Ascending aorta (tissue), 2 donors: Measurements from ENCODE around the gene MAS1L. TPM values are rescaled to one million over a fixed set of nuclear protein-coding genes. Genes with fewer than 3 reads are reported as not detected.

Source experiments
- DNase-seq, 2 donors: peaks; one replicate each; pipeline ENCODE4 v3.0.0-alpha.2; 2019; ENCODE audit warnings: low spot score in 2 of 2
- H3K27ac ChIP-seq, 2 donors: fragments of 200-600 bp; sonication (generic); one replicate each; pipeline ENCODE4 v1.5.1; 2016 to 2017; ENCODE audit warnings: mild to moderate bottlenecking in 1 of 2
- H3K27me3 ChIP-seq: fragments of 200-600 bp; sonication (generic); one replicate; pipeline ENCODE4 v1.5.1; 2017
- H3K36me3 ChIP-seq, 2 donors: fragments of 200-600 bp; sonication (generic); one replicate each; pipeline ENCODE4 v1.5.1; 2016
- H3K4me1 ChIP-seq, 2 donors: fragments of 200-600 bp; sonication (generic); one replicate each; pipeline ENCODE4 v1.5.1; 2016 to 2017; ENCODE audit warnings: mild to moderate bottlenecking in 1 of 2
- H3K4me3 ChIP-seq, 2 donors: fragments of 200-600 bp; sonication (generic); one replicate each; pipeline ENCODE4 v1.5.1; 2016 to 2017; ENCODE audit warnings: mild to moderate bottlenecking in 1 of 2
- H3K9me3 ChIP-seq, 2 donors: fragments of 200-600 bp; sonication (generic); one replicate each; pipeline ENCODE4 v1.5.1; 2016
- intact Hi-C: fragments of 100-400 bp; cut with DNase I; formaldehyde crosslinking; loops from one replicate; pipeline ENCODE4 v1.15.1; 2023
- total RNA-seq: library from RNA; depleted of rRNA; stranded (reverse); fragments of >200 nt; gene quantifications from one replicate; pipeline ENCODE4 v1.1.0, GENCODE V29; 2016
- TF ChIP-seq, protein P1 (sequence below), 3 experiments: fragments of 200-600 bp in 2 of 3; fragments of 450-650 bp in 1 of 3; sonication (generic) in 2 of 3; IDR thresholded peaks; one replicate each; pipeline ENCODE4 v1.5.1; 2016 to 2019; ENCODE audit warnings: antibody characterized with exemption in 3 of 3, mild to moderate bottlenecking in 1 of 3, moderate library complexity in 1 of 3

Gene MAS1L
- total RNA-seq, 1 donor from 2014 or later = not detected

DNA sequence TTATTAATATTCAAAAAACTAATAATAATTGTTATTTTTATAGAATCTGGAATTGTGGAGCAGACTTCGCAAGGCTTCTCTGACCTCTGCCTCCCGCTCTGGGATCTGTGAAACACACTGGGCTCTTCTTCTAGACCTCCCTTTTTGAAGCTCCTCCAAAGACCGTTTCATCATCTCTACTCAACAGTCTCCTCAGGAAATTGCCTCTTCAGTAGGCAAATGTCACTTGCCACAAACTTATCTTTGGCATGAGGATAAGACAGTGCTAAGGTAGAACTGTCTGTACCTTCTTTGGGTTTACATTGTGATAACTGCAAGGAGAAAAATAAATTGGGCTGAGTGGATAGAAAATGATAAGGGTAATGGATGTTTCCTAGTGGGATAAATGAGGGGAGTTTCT lies 2.3 kb upstream of the MAS1L start:
- H3K4me1 ChIP-seq = no peaks in the 10 kb centered on the region
- no peaks in the 10 kb centered on the region for H3K9me3 ChIP-seq
- no peak overlapping the region for H3K4me3 ChIP-seq
- no peak overlapping the region for H3K27ac ChIP-seq
- no peaks in the 10 kb centered on the region for H3K36me3 ChIP-seq
- TF ChIP-seq, protein P1, sequence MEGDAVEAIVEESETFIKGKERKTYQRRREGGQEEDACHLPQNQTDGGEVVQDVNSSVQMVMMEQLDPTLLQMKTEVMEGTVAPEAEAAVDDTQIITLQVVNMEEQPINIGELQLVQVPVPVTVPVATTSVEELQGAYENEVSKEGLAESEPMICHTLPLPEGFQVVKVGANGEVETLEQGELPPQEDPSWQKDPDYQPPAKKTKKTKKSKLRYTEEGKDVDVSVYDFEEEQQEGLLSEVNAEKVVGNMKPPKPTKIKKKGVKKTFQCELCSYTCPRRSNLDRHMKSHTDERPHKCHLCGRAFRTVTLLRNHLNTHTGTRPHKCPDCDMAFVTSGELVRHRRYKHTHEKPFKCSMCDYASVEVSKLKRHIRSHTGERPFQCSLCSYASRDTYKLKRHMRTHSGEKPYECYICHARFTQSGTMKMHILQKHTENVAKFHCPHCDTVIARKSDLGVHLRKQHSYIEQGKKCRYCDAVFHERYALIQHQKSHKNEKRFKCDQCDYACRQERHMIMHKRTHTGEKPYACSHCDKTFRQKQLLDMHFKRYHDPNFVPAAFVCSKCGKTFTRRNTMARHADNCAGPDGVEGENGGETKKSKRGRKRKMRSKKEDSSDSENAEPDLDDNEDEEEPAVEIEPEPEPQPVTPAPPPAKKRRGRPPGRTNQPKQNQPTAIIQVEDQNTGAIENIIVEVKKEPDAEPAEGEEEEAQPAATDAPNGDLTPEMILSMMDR (IDR thresholded peaks at IDR 0.05) = no peak
- intact Hi-C loops = no loop called here
- no peak for DNase-seq
- H3K27me3 ChIP-seq = no peaks in the 10 kb centered on the region

DNA sequence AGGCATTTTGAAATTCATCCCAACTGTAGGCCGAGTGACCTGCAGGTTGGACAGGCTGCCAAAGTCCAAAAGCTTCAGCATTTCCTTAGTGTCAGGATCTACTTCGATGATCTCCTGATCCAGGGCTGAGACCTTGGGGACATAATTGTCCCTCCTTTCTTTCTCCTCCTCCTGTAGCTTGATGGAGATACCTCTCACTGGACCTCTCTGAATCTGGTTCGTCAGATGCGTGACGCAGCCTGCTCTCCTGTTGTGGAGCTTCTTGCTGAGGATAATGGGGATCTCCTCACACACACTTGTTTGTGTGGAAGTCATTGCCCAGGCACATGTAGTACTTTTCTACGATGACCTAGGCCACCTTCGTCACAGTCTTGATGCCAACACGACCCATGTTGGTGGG lies 1.5 kb upstream of the MAS1L start:
- TF ChIP-seq, protein P1 (IDR thresholded peaks at IDR 0.05) = no peak
- Histone ChIP-seq H3K9me3 (no peaks in the 10 kb centered on the region), H3K36me3 (no peaks in the 10 kb centered on the region), H3K27ac (no peak overlapping the region), H3K27me3 (no peaks in the 10 kb centered on the region), H3K4me1 (no peaks in the 10 kb centered on the region), H3K4me3 (no peak overlapping the region)
- DNase-seq = no peak
- intact Hi-C loops = no loop called here

DNA sequence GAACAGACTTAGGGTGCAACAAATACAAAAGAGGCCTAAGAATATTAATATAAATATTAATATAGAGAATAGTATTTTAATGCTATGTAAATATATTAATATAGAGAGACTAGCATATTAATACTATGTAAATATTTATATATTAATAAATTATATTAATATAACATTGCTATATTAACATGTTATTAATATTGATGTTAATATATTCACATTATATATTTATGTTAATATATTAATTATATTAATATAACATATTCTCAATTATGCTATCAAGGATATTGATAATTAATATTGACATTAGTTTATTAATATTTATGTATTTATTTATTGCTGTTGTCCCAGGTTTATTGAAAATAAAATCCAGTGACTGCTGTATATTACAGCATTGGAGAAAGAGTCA lies 1.1 kb upstream of the MAS1L start:
- no peak for DNase-seq
- no peak overlapping the region for H3K4me3 ChIP-seq
- no peak overlapping the region for H3K27ac ChIP-seq
- no peaks in the 10 kb centered on the region for H3K4me1 ChIP-seq
- no peaks in the 10 kb centered on the region for H3K36me3 ChIP-seq
- no peaks in the 10 kb centered on the region for H3K27me3 ChIP-seq
- no peaks in the 10 kb centered on the region for H3K9me3 ChIP-seq
- TF ChIP-seq, protein P1 (IDR thresholded peaks at IDR 0.05) = no peak
- intact Hi-C loops = no loop called here

DNA sequence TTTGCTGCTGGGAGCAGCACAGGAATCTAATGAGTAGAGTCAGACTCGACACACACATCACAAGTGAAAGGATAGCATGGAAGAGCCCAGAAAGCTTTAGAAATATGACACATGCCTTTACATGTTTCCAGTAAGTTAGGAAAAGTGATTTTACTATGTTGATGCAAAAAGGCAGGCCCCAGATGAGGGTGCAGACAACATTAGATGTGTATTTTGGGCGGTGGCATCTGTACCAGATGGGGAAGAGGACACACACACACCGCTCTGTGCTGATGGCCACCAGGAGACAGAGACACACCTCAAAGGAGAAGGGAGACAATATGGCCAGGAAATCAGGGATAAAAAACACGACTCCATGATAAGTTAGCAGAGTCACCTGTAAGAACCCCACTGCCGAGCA lies 625 bp downstream of the MAS1L start:
- H3K36me3 ChIP-seq = no peaks in the 10 kb centered on the region
- no peaks in the 10 kb centered on the region for H3K4me1 ChIP-seq
- no peaks in the 10 kb centered on the region for H3K27me3 ChIP-seq
- TF ChIP-seq, protein P1 (IDR thresholded peaks at IDR 0.05) = no peak
- no peaks in the 10 kb centered on the region for H3K9me3 ChIP-seq
- H3K4me3 ChIP-seq = no peak overlapping the region
- intact Hi-C loops = no loop called here
- H3K27ac ChIP-seq = no peak overlapping the region
- DNase-seq = no peak

DNA sequence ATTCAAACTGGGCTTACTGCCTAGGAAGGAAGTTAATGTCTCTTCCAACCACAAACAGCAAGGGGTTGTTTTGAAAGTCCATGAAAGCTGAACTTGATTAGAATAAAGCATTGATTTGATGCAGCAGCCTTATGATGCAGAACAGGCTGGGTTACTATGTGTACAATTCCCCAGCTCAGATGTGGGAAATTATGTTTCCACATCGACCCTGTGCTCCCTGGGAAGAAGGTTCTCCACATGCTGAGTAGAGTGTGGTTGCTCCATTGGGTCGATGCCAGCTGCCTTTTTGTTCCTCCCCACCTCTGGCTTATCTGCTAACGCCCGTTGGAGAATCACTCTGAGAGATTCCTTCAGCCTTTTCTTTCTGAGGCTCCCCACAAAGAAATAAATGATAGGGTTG lies 1.2 kb downstream of the MAS1L start:
- Histone ChIP-seq H3K4me1 (no peaks in the 10 kb centered on the region), H3K9me3 (no peaks in the 10 kb centered on the region), H3K4me3 (no peak overlapping the region), H3K27me3 (no peaks in the 10 kb centered on the region), H3K27ac (no peak overlapping the region), H3K36me3 (no peaks in the 10 kb centered on the region)
- intact Hi-C loops = no loop called here
- TF ChIP-seq, protein P1 (IDR thresholded peaks at IDR 0.05) = no peak
- no peak for DNase-seq

DNA sequence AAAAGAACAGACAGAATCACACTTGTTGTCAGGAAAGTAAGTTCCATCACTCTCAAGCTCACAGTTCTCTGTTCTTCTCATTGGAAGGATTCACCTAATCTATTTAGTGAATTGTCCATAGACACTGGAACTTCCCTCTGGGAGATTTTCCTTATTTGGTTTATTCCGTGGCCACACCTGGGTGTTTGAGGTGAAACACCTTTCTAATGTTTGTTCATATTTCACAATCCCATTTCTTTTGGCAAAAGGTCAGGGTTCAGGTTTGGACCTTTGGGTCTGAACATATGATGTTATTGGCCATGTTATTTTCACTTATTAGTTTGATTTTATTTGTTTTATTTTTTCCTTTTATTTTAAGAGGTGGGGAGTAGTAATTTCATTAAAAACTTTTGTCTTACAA lies 4.0 kb downstream of the MAS1L start:
- intact Hi-C loops = no loop called here
- no peak overlapping the region for H3K4me3 ChIP-seq
- no peaks in the 10 kb centered on the region for H3K4me1 ChIP-seq
- no peak overlapping the region for H3K27ac ChIP-seq
- H3K27me3 ChIP-seq = no peaks in the 10 kb centered on the region
- H3K9me3 ChIP-seq = no peaks in the 10 kb centered on the region
- TF ChIP-seq, protein P1 (IDR thresholded peaks at IDR 0.05) = no peak
- no peak for DNase-seq
- H3K36me3 ChIP-seq = no peaks in the 10 kb centered on the region
